K562 (cell line): ENCODE results near the gene RND1. TPM values are rescaled to one million over a fixed set of nuclear protein-coding genes. Genes with fewer than 3 reads are reported as not detected.

Source experiments
- ATF1 ChIP-seq, 2 experiments: fragments of 450-650 bp in 1 of 2; IDR thresholded peaks; 2 replicates each; pipeline ENCODE4 v1.6.1; 2016; ENCODE audit warnings: missing compliant biosample characterization in 1 of 2, missing genetic modification characterization in 1 of 2
- CEBPB ChIP-seq: fragments of 450-650 bp; IDR thresholded peaks from 2 replicates; pipeline ENCODE4 v1.6.1; 2016; ENCODE audit warnings: missing genetic modification characterization, missing compliant biosample characterization
- GTF2A2 ChIP-seq: IDR thresholded peaks from 2 replicates; pipeline ENCODE4 v1.6.1; 2016; ENCODE audit warnings: mild to moderate bottlenecking, missing genetic modification characterization, missing compliant biosample characterization
- HNRNPLL ChIP-seq: fragments of 200-400 bp; formaldehyde crosslinking; IDR thresholded peaks from 2 replicates; pipeline ENCODE4 v1.6.1; 2017; ENCODE audit warnings: low read length, low read depth, mild to moderate bottlenecking; ENCODE audit not compliant: poor library complexity, severe bottlenecking
- LCOR ChIP-seq: sonication (generic); formaldehyde crosslinking; IDR thresholded peaks from 2 replicates; pipeline ENCODE4 v1.8.0; 2022; ENCODE audit warnings: mild to moderate bottlenecking, missing genetic modification reagents
- MBD2 ChIP-seq: sonication (generic); IDR thresholded peaks from 2 replicates; pipeline ENCODE4 v1.6.1; 2016; ENCODE audit warnings: low read depth, borderline replicate concordance
- PBX2 ChIP-seq, 2 experiments: IDR thresholded peaks in 1 of 2; conservative IDR thresholded peaks in 1 of 2; 2 replicates each; pipeline ENCODE4 v1.6.1; 2016; ENCODE audit warnings: low read depth in 2 of 2, mild to moderate bottlenecking in 1 of 2, missing compliant biosample characterization in 1 of 2, missing genetic modification characterization in 1 of 2, moderate library complexity in 1 of 2
- POLR2A ChIP-seq: fragments of 450-650 bp; conservative IDR thresholded peaks from 2 replicates; pipeline ENCODE4 v1.6.1; 2016
- POLR2G ChIP-seq: fragments of 200-400 bp; formaldehyde crosslinking; IDR thresholded peaks from 2 replicates; pipeline ENCODE4 v1.6.1; 2017; ENCODE audit warnings: low read depth, mild to moderate bottlenecking, antibody characterized with exemption, low read length, moderate library complexity
- SRF ChIP-seq, 2 experiments: fragments of 250-450, 450-650 bp in 1 of 2; sonication (Bioruptor Pico) in 1 of 2; sonication (generic) in 1 of 2; formaldehyde crosslinking; IDR thresholded peaks; 2 replicates each; pipeline versions ENCODE4 v1.5.0 to v1.5.1; 2020 to 2022; ENCODE audit warnings: mild to moderate bottlenecking in 1 of 2, missing genetic modification reagents in 1 of 2
- TFAP4 ChIP-seq: sonication (generic); formaldehyde crosslinking; IDR thresholded peaks from 2 replicates; pipeline ENCODE4 v1.8.0; 2022; ENCODE audit warnings: missing genetic modification reagents, mild to moderate bottlenecking, moderate library complexity, borderline replicate concordance
- ZNF316 ChIP-seq: fragments of 450-650 bp; IDR thresholded peaks from 2 replicates; pipeline ENCODE4 v1.6.1; 2016
- polyA plus RNA-seq, 8 experiments: library from polyadenylated mRNA; depleted of rRNA in 4 of 8; stranded (reverse) in 5 of 8; unstranded in 3 of 8; fragments of >200 nt; fragmentation: Nextera tagmentation in 2 of 8; fragmentation: Illumina TruSeq in 1 of 8; extraction: Ambion mirVana in 2 of 8; extraction: Trizol in 1 of 8; gene quantifications; 2 replicates each; pipeline versions ENCODE4 v1.2.1 to v1.2.3, GENCODE V29; 2011 to 2014; ENCODE audit warnings: inconsistent platforms in 1 of 8, missing spikeins in 1 of 8
- total RNA-seq, 7 experiments: library from RNA; depleted of rRNA in 6 of 7; stranded (reverse); fragments of >200 nt in 6 of 7; fragmentation: Illumina TruSeq in 2 of 7; extraction: Trizol in 2 of 7; gene quantifications; 2 replicates each; pipeline versions ENCODE4 v1.2.1 to v1.2.3, GENCODE V29; 2011 to 2021; ENCODE audit warnings: low replicate concordance in 1 of 7
- TF ChIP-seq, protein P1 (sequence below), 3 experiments: IDR thresholded peaks in 2 of 3; conservative IDR thresholded peaks in 1 of 3; 2 replicates each; pipeline ENCODE4 v1.5.1; 2011 to 2012; ENCODE audit warnings: low read length in 3 of 3, mild to moderate bottlenecking in 3 of 3, control low read depth in 2 of 3, improper control_type of control experiment in 1 of 3, inconsistent platforms in 1 of 3, low read depth in 1 of 3, mixed read lengths in 1 of 3, moderate library complexity in 1 of 3; ENCODE audit not compliant: insufficient read depth in 2 of 3

Gene RND1
- total and polyA plus RNA-seq, 9 of the 15 experiments (the other 6 are each of a cell fraction or from before 2014, with no cell fraction given) = 0.18 to 0.78 (median 0.58) TPM; not detected in 2

DNA sequence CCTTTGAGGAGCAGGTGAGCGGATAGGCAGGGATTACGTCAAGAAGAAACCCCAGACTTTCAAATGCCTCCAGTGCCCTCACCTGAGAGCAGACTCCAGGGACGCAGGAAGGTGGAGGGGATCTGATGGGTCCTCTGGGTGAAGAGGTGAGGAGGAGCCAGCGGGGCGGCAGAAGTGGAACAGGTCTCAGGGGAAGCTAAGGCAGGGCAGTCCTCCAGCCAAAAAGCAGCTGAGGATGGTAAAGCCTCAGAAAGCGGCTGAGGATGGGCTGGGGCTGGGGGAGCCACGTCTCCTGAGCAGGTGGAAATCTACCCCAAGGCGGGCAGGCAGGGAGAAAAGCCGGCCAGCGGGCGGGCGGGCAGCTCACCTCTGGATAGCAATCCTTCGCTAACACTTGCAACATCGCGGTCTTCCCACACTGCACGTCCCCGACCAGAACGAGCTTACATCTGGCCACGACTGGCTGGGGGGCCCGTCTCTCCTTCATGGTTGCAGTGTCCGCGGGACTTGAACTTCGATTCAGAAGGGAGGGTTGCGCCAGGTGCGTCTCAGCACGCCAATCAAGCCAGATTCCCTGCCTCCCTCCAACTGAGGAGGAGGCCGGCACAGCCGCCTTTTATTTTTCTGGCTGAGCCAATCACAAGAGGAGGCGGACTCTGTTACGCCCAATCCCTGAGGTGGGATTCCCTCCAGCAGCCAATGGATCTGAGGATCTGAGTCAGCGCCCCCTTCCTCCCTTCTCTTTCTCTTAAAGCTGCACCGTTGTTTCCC is at the start of gene RND1 (continued):
- TF ChIP-seq, protein P1, sequence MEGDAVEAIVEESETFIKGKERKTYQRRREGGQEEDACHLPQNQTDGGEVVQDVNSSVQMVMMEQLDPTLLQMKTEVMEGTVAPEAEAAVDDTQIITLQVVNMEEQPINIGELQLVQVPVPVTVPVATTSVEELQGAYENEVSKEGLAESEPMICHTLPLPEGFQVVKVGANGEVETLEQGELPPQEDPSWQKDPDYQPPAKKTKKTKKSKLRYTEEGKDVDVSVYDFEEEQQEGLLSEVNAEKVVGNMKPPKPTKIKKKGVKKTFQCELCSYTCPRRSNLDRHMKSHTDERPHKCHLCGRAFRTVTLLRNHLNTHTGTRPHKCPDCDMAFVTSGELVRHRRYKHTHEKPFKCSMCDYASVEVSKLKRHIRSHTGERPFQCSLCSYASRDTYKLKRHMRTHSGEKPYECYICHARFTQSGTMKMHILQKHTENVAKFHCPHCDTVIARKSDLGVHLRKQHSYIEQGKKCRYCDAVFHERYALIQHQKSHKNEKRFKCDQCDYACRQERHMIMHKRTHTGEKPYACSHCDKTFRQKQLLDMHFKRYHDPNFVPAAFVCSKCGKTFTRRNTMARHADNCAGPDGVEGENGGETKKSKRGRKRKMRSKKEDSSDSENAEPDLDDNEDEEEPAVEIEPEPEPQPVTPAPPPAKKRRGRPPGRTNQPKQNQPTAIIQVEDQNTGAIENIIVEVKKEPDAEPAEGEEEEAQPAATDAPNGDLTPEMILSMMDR (IDR thresholded peaks at IDR 0.05 in 2 of 3, conservative IDR thresholded peaks at IDR 0.05 in 1 of 3; ENCODE audit: insufficient read depth in 2 of 3, low read depth in 1 of 3, low read length in 3 of 3) = peak in 1 of 3 experiments; percentile 19; a peak in 1 of 6 replicates
- TF ChIP-seq SRF (CRISPR knock-in tag; IDR thresholded peaks at IDR 0.05) (peak in 1 of 2 experiments; percentile 71; a peak in 1 of 4 replicates), GTF2A2 (tag) (peak; percentile 64; the same call in 1 of the 2 replicates), CEBPB (tag) (peak; percentile 85), ZNF316 (peak; percentile 39; the same call in 1 of the 2 replicates), ATF1 (CRISPR knock-in tag; IDR thresholded peaks at IDR 0.05) (no peak), ATF1 (tag; IDR thresholded peaks at IDR 0.05) (peak; percentile 38; the same call in 1 of the 2 replicates), HNRNPLL (peak; percentile 62), PBX2 (CRISPR knock-in tag; IDR thresholded peaks at IDR 0.05; ENCODE audit: low read depth) (peak; percentile 46), PBX2 (tag; conservative IDR thresholded peaks at IDR 0.05; ENCODE audit: low read depth) (peak; percentile 81), TFAP4 (peak; percentile 50; the same call in 1 of the 2 replicates), POLR2A (peak; percentile 79), MBD2 (peak; percentile 90), POLR2G (peak; percentile 94), LCOR (0 out of 2 replicates have a peak, but pooled peaks have one; percentile 54)
